ENCODE measurements around the gene TMEM208. TPM values are rescaled to one million over a fixed set of nuclear protein-coding genes. Genes with fewer than 3 reads are reported as not detected.

Gene TMEM208
- polyA plus RNA-seq, 5 donors, result 22.2 to 32.3 (median 24.8) TPM

- DNase-seq, result no peak
These were observed 36.2 kb upstream of the TMEM208 start for GRCh38 chr16:67190448-67191399.

- DNase-seq, result no peak
These were observed 35.4 kb upstream of the TMEM208 start for GRCh38 chr16:67191411-67191994.

- DNase-seq, result peak; percentile 86 to 87
These were observed 34.8 kb upstream of the TMEM208 start, which contains the start of gene E2F4 for GRCh38 chr16:67191995-67192681. TSS of gene E2F4 (plus strand) at chr16:67192155. CDS start at chr16:67192228, 73 bp downstream.

DNA sequence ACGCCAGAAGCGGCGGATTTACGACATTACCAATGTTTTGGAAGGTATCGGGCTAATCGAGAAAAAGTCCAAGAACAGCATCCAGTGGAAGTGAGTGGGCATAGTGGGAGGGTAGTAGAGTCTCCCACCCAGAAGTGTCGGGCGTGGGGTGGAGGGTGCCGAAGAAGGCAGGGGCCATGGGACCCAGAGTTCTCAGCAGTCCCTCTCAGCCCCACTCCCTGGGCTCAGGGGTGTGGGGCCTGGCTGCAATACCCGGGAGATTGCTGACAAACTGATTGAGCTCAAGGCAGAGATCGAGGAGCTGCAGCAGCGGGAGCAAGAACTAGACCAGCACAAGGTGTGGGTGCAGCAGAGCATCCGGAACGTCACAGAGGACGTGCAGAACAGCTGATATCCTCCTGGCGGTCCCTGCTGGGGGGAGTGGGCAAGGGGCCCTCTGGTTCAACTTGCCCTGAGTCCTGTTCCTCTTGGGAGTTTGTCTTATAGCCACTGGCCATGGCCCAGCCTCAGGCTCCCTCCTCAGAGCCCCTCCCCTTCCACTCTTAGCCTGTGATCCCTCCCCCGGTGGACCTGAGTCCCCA, 34.1 kb upstream of the TMEM208 start:
- DNase-seq, result no peak

GRCh38 chr16:67193536-67193935, 33.4 kb upstream of the TMEM208 start:
- no peak for DNase-seq

- DNase-seq, result no peak
These were observed 32.7 kb upstream of the TMEM208 start for GRCh38 chr16:67194260-67194659.

DNA sequence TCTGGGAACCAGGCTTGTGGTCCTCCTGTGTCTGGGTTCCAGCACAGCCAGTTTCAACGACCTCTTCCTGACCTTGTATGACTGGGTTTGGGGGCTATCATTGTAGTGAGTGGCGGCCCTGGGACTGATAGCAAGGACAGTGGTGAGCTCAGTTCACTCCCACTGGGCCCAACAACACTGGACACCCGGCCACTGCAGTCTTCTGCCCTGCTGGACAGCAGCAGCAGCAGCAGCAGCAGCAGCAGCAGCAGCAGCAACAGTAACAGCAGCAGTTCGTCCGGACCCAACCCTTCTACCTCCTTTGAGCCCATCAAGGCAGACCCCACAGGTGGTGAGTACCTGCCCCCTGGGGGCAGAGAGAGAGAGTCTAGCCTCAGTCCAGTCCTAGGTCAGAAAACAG, 31.3 kb upstream of the TMEM208 start:
- no peak for DNase-seq

DNA sequence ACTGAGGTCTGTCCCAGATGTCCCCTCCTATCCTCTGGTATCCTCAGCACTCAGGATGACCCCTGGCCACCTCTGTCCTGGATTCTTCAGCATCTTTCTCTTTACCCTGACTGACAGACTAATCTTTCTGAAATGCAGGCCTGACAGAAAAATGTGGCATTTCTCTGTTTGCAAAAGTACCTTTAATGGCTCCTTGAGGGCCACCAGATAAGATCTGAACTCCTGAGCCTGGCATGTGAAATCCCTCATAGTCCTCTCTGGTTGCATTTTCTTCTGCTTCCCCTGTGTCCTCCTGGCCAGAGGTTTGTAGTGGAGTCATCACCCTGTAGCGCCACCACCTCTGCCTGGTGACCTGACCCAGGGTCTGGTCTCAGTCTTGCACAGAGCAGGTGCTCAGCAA, 30.0 kb upstream of the TMEM208 start:
- DNase-seq, result no peak

DNA sequence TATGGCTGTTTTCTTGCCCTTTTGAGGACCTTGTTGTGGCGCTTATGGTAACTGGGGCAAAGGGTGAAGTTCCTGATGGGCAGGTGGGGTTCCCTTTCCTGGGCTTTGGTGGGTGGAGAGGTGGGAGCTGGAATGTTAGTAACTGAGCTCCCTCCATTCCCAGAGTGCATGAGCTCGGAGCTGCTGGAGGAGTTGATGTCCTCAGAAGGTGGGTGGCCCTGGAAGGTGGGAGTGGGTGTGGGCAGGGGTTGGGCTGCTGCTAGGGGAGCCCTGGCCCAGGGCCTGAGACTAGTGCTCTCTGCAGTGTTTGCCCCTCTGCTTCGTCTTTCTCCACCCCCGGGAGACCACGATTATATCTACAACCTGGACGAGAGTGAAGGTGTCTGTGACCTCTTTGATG, 29.2 kb upstream of the TMEM208 start:
- DNase-seq, result no peak

DNA sequence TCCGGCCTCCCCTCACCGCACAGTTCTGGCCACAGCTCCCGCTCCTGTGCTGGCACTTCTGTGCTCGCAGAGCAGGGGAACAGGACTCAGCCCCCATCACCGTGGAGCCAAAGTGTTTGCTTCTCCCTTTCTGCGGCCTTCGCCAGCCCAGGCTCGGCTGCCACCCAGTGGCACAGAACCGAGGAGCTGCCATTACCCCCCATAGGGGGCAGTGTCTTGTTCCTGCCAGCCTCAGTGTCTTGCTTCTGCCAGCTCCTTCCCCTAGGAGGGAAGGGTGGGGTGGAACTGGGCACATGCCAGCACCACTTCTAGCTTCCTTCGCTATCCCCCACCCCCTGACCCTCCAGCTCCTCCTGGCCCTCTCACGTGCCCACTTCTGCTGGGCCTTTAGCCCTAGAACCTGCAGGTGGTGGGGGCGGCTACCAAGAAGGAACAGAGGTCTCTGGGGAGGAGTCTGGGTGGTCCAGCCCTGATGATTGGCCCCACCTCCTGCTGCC, 28.6 kb upstream of the TMEM208 start:
- peak in 1 of 2 donors; percentile 46 for DNase-seq

GRCh38 chr16:67199011-67199807, 27.7 kb upstream of the TMEM208 start, which contains the start of gene ELMO3:
TSS of gene ELMO3 (plus strand) at chr16:67199131. CDS start at chr16:67199327, 196 bp downstream.
- DNase-seq, result no peak

DNA sequence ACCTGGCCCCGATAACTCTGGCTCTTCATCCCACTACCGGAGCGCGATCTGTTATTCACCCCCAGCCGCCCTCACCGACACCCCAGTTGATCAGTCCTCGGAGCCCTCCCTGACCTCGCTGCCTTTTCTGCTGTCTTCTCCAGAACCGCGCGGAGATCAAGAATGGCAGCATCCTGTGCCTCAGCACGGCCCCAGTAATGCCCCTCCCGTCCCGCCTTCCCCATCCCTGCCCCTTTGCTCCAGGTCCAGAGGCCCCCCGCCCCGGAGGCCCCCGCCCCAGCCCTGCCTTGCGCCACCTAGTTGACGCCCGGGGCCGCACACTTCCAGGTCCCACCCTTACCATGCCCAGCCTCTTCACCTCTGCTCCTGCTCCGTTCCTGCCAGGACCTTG, 27.1 kb upstream of the TMEM208 start:
- no peak for DNase-seq

- no peak for DNase-seq
These were observed 26.4 kb upstream of the TMEM208 start for GRCh38 chr16:67200491-67200890.

DNA sequence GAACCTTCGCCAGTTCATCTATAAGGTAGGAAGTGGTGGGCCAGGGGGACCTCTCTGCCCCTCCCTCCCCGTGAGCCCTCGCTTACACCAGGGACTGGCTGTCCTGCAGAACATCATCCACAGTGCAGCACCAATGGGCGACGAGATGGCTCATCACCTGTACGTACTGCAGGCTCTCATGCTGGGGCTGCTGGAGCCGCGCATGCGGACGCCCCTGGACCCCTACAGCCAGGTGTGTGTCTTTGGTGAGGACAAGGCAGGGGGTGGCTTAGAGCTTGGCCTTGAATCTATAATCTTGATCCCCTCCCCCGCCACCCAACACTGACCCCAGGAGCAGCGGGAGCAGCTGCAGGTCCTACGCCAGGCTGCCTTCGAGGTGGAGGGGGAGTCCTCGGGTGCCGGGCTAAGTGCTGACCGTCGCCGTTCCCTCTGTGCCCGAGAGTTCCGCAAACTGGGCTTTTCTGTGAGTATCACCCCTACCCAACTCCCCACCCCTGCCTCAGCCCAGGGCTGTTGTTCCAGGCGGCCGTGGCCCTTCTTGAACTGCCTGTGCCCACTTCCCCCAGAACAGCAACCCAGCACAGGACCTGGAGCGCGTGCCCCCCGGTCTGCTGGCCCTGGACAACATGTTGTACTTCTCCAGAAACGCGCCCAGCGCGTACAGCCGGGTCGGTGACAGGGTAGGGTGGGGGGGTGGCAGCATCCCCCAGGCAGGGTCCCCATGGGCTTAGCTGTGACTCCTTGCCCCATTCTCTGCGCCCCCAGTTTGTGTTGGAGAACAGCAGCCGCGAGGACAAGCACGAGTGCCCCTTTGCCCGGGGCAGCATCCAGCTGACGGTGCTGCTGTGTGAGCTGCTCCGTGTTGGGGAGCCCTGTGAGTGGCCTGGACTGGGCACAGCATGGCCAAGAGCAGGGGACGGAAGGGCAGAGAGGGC, 25.3 kb upstream of the TMEM208 start:
- no peak for DNase-seq

- DNase-seq, result no peak
These were observed 24.5 kb upstream of the TMEM208 start for GRCh38 chr16:67202426-67202825.

- DNase-seq, result no peak
These were observed 23.9 kb upstream of the TMEM208 start for GRCh38 chr16:67202956-67203493.

DNA sequence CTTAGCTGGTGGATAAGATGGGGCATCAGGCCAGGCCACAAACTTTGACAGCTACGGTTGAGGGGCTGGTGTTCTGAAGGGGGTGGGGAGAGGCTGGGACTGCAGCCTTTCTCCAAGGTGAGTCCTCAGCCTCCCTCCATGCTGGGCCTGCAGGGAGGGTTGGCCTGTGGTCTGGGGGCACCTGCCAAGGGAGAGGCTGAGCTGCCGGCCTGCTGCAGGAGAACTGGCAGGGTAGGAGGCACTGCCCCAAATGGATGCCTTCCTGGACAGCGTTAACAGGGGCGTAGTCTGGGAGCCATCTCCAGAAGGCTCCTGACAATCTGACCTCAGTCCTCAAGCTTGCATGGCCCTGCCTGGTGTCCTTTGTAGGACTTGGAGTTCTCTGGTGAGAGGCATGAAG, 22.9 kb upstream of the TMEM208 start:
- DNase-seq, result no peak

- no peak for DNase-seq
These were observed 20.6 kb upstream of the TMEM208 start for GRCh38 chr16:67206129-67206837.

DNA sequence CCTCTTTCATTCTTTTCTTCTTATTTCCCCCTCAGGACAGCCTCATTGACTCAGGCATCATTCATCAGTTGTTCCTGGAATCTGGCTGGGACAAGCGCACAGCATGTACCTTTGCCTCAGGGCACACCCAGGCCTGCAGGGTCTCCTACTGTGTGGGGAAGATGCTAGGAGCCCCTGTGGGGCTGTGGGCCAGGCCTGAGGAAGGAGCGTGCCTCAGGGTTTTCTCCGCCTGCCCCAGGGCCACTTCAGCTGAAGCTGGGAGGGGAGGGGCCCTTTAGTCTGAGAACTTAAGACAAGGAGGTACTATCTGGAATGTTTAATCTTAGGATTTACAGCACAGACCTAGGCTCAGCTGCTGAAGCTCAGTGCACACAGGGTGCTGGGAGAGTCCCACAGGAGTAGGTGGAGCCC, 20.1 kb upstream of the TMEM208 start:
- DNase-seq, result no peak
